ENCODE results near the gene SLC45A2. TPM values are rescaled to one million over a fixed set of nuclear protein-coding genes. Genes with fewer than 3 reads are reported as not detected.

Gene SLC45A2
- total and polyA plus RNA-seq, 9 of the 15 experiments (the other 6 are each of a cell fraction or from before 2014, with no cell fraction given) = 0.03 to 0.29 (median 0.14) TPM; not detected in 4

DNA sequence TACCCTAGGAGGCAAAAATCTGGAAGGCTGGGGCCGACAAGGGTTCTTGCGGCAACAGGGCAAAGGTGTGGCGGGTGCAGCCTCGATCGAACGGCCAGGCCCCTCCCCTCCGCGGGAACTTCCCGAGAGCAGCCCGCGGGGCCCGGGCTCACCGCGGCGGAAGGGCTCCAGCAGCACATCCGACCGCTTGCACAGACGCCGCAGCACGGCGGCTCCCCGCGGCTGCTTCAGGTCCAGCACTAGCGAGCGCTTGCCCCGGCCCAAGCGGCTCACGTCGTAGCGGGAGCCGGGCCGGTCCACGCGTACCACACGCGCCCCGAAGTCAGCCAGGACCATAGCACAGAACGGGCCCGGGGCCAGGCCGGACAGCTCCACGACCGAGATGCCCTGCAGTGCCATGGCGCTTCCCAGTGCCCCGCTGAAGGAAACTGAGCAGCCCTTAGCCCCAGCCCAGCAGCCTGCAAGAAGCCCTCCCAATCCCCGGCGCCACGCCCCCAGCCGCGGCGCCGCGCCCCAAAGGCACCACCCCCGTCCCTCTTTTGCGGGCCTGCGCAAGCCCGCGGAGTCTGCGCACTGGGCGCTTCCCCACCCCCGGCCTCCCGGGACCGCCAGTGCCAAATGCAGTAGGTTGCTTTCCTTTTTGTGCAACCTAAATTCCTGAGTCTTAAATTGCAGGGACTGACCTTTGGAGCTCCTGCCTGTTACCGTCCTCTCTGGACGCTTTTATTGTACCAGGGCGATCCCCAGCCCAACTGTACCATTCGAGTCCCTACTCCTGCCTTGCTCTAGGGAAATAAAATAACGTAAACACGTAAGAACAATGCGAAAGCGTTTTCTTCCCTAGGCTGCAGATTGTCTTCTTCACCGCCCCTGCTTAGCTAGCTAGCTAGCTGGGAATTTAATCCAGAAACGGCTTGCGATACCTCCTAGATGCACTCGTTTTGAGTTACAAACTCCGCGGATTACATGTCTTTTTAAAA, 23.4 kb upstream of the SLC45A2 start, which contains the start of gene AMACR (continued):
- TF ChIP-seq, protein P1, sequence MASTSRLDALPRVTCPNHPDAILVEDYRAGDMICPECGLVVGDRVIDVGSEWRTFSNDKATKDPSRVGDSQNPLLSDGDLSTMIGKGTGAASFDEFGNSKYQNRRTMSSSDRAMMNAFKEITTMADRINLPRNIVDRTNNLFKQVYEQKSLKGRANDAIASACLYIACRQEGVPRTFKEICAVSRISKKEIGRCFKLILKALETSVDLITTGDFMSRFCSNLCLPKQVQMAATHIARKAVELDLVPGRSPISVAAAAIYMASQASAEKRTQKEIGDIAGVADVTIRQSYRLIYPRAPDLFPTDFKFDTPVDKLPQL (IDR thresholded peaks at IDR 0.05; ENCODE audit: extremely low read depth, insufficient read length) = no peak
- no peak for TF ChIP-seq ZNF507 (tag; conservative IDR thresholded peaks at IDR 0.05)
- TF ChIP-seq ZNF586 (CRISPR knock-in tag; conservative IDR thresholded peaks at IDR 0.05) = no peak
- peak; percentile 84 for TF ChIP-seq CXXC5 (CRISPR knock-in tag; IDR thresholded peaks at IDR 0.05)
- TF ChIP-seq L3MBTL2 (IDR thresholded peaks at IDR 0.05) = peak; percentile 90
- no peak for TF ChIP-seq SIRT6 (IDR thresholded peaks at IDR 0.05; ENCODE audit: low read depth, low read length)
- TF ChIP-seq, protein P2, sequence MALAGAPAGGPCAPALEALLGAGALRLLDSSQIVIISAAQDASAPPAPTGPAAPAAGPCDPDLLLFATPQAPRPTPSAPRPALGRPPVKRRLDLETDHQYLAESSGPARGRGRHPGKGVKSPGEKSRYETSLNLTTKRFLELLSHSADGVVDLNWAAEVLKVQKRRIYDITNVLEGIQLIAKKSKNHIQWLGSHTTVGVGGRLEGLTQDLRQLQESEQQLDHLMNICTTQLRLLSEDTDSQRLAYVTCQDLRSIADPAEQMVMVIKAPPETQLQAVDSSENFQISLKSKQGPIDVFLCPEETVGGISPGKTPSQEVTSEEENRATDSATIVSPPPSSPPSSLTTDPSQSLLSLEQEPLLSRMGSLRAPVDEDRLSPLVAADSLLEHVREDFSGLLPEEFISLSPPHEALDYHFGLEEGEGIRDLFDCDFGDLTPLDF (CRISPR knock-in tag; IDR thresholded peaks at IDR 0.05) = 0 out of 2 replicates have a peak, but pooled peaks have one; percentile 28
- no peak for TF ChIP-seq POLR2AphosphoS2 (IDR thresholded peaks at IDR 0.05; ENCODE audit: low read length)
- TF ChIP-seq POLR2A (conservative IDR thresholded peaks at IDR 0.05) = peak; percentile 86
- TF ChIP-seq, protein P3, sequence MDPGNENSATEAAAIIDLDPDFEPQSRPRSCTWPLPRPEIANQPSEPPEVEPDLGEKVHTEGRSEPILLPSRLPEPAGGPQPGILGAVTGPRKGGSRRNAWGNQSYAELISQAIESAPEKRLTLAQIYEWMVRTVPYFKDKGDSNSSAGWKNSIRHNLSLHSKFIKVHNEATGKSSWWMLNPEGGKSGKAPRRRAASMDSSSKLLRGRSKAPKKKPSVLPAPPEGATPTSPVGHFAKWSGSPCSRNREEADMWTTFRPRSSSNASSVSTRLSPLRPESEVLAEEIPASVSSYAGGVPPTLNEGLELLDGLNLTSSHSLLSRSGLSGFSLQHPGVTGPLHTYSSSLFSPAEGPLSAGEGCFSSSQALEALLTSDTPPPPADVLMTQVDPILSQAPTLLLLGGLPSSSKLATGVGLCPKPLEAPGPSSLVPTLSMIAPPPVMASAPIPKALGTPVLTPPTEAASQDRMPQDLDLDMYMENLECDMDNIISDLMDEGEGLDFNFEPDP (CRISPR knock-in tag; IDR thresholded peaks at IDR 0.05) = no peak
- TF ChIP-seq, protein P4, sequence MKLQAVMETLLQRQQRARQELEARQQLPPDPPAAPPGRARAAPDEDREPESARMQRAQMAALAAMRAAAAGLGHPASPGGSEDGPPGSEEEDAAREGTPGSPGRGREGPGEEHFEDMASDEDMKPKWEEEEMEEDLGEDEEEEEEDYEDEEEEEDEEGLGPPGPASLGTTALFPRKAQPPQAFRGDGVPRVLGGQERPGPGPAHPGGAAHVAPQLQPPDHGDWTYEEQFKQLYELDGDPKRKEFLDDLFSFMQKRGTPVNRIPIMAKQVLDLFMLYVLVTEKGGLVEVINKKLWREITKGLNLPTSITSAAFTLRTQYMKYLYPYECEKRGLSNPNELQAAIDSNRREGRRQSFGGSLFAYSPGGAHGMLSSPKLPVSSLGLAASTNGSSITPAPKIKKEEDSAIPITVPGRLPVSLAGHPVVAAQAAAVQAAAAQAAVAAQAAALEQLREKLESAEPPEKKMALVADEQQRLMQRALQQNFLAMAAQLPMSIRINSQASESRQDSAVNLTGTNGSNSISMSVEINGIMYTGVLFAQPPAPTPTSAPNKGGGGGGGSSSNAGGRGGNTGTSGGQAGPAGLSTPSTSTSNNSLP (IDR thresholded peaks at IDR 0.05; ENCODE audit: borderline replicate concordance, low read depth, low read length) = no peak
- 0 out of 2 replicates have a peak, but pooled peaks have one; percentile 45 for TF ChIP-seq SAFB (IDR thresholded peaks at IDR 0.05; ENCODE audit: borderline replicate concordance, low read depth, low read length)
- no peak for TF ChIP-seq TAL1 (IDR thresholded peaks at IDR 0.05)
- 0 out of 2 replicates have a peak, but pooled peaks have one; percentile 6 for TF ChIP-seq ARID1B (IDR thresholded peaks at IDR 0.05)
- TF ChIP-seq POLR2H (tag; IDR thresholded peaks at IDR 0.05; ENCODE audit: low read depth) = peak; percentile 83
- TF ChIP-seq, protein P5, sequence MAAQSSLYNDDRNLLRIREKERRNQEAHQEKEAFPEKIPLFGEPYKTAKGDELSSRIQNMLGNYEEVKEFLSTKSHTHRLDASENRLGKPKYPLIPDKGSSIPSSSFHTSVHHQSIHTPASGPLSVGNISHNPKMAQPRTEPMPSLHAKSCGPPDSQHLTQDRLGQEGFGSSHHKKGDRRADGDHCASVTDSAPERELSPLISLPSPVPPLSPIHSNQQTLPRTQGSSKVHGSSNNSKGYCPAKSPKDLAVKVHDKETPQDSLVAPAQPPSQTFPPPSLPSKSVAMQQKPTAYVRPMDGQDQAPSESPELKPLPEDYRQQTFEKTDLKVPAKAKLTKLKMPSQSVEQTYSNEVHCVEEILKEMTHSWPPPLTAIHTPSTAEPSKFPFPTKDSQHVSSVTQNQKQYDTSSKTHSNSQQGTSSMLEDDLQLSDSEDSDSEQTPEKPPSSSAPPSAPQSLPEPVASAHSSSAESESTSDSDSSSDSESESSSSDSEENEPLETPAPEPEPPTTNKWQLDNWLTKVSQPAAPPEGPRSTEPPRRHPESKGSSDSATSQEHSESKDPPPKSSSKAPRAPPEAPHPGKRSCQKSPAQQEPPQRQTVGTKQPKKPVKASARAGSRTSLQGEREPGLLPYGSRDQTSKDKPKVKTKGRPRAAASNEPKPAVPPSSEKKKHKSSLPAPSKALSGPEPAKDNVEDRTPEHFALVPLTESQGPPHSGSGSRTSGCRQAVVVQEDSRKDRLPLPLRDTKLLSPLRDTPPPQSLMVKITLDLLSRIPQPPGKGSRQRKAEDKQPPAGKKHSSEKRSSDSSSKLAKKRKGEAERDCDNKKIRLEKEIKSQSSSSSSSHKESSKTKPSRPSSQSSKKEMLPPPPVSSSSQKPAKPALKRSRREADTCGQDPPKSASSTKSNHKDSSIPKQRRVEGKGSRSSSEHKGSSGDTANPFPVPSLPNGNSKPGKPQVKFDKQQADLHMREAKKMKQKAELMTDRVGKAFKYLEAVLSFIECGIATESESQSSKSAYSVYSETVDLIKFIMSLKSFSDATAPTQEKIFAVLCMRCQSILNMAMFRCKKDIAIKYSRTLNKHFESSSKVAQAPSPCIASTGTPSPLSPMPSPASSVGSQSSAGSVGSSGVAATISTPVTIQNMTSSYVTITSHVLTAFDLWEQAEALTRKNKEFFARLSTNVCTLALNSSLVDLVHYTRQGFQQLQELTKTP (IDR thresholded peaks at IDR 0.05; ENCODE audit: low read depth in 1 of 2, partially characterized antibody in 2 of 2) = peak in 1 of 2 experiments; percentile 21
- TF ChIP-seq CBFB (CRISPR knock-in tag; IDR thresholded peaks at IDR 0.05) = peak; percentile 55; the same call in 1 of the 2 replicates

Data from K562 (cell line).